ENCODE measurements around the gene TAMM41.

TAMM41 gene

GRCh38 chr3:11835028-11835639 lies 11.6 kb downstream of the TAMM41 start:
- TF ChIP-seq, protein P1, sequence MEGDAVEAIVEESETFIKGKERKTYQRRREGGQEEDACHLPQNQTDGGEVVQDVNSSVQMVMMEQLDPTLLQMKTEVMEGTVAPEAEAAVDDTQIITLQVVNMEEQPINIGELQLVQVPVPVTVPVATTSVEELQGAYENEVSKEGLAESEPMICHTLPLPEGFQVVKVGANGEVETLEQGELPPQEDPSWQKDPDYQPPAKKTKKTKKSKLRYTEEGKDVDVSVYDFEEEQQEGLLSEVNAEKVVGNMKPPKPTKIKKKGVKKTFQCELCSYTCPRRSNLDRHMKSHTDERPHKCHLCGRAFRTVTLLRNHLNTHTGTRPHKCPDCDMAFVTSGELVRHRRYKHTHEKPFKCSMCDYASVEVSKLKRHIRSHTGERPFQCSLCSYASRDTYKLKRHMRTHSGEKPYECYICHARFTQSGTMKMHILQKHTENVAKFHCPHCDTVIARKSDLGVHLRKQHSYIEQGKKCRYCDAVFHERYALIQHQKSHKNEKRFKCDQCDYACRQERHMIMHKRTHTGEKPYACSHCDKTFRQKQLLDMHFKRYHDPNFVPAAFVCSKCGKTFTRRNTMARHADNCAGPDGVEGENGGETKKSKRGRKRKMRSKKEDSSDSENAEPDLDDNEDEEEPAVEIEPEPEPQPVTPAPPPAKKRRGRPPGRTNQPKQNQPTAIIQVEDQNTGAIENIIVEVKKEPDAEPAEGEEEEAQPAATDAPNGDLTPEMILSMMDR (IDR thresholded peaks at IDR 0.05): peak; percentile 64

DNA sequence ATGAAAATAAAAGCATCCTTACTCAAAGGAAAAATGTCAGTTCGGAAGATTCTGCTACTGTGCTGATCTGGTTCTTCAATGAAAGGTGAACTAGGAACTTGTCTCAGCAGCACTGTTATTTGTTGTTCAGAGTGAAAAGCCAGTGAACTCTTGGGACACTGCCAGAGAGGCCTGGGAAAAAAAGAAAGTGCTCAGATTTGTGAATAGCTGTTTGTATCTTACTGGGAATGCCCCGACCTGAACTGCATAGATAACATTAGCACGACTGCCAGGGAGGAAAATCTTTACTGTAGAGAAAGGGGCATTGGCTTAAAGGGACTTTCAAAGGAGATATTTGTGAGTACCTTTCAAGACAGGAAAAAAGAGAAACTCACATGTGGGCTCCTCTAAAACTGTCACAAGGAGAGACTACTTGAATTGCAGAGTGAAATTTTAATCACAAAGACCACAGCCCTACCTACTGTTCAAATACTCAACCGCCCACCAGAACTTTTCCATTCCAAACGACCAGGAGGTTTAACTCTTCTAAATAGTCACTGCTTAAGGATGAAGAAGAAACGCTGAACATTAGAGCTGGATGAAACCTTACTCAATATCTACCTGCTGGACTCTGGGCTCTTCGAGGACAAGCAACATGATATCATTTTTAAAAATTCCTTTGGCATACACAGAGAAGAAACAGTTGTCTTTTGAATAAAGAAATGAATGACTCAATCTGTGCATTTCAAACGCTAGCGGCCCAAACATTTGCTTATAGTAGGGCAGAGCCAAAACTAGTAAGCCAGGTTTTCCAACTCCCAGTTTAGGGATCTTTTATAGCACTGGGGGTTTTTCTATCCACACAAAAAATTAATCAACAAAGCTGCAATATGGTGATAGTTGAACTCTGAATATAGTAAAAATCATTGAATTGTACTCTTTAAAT lies 13.4 kb downstream of the TAMM41 start:
- TF ChIP-seq, protein P1 (IDR thresholded peaks at IDR 0.05): no peak

DNA sequence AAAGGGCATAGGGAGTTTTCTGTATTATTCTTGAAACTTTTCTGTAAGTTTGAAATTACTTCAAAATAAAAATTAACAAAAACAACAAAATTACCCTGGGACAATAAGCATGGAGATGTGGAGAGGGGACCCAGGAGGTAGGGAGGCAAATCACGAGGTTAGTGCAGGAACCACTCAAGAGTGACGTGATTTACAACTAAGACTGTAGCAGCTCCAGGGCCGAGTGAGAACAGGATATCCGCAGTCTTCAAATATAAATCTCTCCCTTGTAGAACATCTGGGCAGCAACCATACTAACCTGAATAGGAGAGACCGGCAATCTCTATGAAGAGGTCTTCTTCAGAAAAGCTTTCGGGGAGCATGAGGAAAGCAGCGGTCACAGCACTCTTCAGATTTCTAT lies 17.3 kb downstream of the TAMM41 start:
- TF ChIP-seq, protein P1 (IDR thresholded peaks at IDR 0.05): no peak

DNA sequence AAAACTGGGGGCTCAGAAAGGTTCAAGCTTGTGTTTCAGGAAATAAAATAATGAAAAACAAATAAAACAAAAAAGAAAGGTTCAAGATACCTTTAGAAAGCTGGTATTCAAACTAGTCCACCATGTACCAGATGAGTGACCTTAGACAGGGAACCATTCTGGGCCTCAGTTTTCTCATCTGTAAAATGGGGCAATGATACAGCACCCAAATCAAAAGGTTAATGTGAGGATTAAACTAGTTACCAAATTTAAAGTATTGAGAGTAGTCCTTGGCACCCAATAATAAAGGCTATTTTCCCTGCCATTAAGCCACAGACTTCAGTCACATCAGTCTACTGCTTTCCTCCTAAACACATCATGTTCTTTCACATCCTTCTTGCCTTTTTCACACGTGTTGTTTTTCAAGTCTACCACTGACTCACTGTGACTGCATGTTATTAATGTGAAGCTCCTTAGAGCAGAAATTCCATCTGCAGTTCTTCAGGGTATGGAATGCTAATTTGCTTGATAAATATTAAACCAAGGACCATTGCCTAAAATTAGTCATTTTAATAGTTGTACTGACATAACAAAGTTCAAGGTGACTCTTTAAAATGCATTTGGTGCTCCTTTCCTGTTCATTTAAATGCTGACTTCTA lies 19.9 kb downstream of the TAMM41 start:
- TF ChIP-seq, protein P1 (IDR thresholded peaks at IDR 0.05): no peak

- TF ChIP-seq, protein P1 (IDR thresholded peaks at IDR 0.05): no peak
Measured at GRCh38 chr3:11825301-11825700, 21.4 kb downstream of the TAMM41 start.

- TF ChIP-seq, protein P1 (IDR thresholded peaks at IDR 0.05): no peak
Measured at GRCh38 chr3:11820531-11821041, 26.1 kb downstream of the TAMM41 start.

- TF ChIP-seq, protein P1 (IDR thresholded peaks at IDR 0.05): no peak
Measured at GRCh38 chr3:11819146-11819689, 27.5 kb downstream of the TAMM41 start.

Data from LNCAP (cell line).